Activated effector memory CD4-positive, alpha-beta T cell treated with Interleukin-2 at 50 U/mL for 16 hours (primary cell): Measurements from ENCODE around the gene TMED1.

ENCODE experiments used
- DNase-seq: peaks from one replicate; pipeline ENCODE4 v3.0.0-alpha.2; 2020

TMED1 gene

DNA sequence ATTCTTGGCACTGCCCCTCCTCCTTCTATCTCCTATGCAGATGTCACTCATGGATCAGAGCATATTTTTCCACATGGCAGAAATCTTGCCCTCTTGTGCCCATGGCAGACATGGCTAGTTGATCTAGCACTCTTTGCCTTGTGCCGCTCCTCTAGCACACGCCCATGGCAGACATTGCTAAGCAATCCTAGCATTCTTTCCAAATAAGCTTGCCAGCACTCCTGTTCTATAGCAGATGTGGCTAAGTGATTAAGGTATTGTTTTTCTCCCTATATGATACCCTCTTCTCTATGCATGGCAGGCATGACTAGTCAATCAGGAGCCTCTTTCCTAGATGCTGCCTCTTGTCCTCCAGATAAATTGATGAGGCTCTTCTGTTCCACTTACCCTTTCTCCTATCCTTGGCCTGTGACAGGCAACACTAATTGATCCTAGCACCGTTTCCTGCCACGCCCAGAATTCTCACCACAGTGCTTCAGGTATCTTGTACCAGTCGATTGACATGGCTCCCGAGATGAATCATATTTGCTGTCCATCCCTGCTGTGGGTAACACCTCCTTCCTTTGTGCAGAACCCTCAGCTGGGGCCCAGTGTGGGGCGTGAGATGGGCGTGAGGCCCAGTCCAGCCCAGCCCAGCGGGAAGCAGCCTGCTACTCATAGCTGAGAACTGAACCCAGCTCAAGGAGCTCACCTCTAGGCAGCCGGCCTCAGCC, 26.9 kb downstream of the TMED1 start:
- DNase-seq = peak; percentile 31

DNA sequence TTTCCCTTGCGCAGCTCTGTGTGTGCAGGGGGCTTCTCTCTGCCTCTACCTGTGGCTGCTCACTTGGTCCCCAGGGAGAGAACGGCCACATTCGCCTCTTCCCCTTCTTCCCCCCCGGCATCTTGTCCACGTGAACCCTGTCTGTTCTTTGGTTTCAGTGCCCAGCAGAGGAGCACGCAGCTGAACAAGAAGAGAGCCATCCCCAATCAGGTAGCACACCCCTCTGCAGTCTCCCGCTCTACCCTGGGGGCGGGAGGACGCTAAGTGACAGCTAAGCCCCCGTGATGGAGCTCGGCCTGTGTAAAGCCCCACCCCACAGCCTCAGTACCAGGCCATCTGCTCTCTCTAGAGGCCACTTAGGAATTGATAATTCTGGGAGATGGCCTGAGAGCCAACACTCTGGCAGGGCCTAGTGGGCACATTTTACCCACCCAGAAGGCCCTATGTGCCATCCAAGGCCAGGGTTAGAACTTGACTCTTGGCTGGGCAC, 30.2 kb downstream of the TMED1 start:
- DNase-seq = no peak

DNA sequence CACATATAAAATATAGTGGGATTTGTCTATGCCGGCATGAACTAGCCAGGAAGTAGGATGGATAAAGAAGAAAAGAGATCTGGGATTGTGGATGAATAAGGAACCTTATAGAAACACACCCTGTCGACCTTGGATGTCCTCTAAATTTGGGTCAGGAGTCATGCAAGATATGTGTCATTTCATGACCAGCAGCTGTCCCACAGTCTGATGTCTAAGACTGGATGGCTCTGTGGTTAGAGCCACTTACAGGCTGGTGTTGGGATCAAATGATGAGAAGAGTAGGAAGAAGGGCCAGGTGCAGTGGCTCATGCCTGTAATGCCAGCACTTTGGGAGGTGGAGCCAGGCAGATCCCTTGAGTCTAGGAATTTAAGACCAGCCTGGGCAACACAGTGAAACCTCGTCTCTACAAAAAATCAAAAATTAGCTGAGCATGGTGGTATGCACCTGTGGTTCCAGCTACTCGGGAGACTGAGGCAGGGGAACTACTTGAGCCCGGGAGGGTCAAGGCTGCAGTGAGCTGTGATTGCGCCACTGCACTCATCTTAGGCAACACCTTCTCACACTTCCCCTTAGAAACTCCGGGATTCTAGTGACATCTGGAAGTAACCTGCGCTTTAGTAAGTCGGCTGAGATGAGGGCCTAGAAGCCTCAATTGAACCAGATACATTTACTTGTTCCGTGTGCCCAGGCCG, 30.8 kb downstream of the TMED1 start:
- DNase-seq = no peak

GRCh38 chr19:10803252-10803651, 32.8 kb downstream of the TMED1 start:
- no peak for DNase-seq

DNA sequence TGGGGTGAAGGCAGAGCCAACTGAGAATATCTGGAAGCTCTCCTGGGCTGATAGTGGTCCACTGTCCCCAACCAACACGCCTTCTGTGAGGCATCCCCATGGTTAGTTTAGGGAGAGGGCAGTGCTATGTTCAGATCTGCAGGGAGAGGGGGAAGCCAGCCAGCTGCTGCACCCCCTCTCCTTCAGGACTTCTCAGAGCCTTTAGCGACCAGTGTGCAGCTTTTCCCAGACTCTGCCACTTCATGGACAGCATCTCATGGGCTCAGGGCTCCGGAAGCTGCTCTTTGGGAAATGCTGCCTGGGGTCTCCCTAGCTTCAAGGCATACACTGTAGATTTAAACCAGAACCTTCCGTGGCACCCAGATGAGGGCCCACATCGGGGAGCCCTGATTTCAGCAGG, 33.5 kb downstream of the TMED1 start:
- DNase-seq = no peak

GRCh38 chr19:10800488-10800887, 35.5 kb downstream of the TMED1 start:
- DNase-seq = no peak

DNA sequence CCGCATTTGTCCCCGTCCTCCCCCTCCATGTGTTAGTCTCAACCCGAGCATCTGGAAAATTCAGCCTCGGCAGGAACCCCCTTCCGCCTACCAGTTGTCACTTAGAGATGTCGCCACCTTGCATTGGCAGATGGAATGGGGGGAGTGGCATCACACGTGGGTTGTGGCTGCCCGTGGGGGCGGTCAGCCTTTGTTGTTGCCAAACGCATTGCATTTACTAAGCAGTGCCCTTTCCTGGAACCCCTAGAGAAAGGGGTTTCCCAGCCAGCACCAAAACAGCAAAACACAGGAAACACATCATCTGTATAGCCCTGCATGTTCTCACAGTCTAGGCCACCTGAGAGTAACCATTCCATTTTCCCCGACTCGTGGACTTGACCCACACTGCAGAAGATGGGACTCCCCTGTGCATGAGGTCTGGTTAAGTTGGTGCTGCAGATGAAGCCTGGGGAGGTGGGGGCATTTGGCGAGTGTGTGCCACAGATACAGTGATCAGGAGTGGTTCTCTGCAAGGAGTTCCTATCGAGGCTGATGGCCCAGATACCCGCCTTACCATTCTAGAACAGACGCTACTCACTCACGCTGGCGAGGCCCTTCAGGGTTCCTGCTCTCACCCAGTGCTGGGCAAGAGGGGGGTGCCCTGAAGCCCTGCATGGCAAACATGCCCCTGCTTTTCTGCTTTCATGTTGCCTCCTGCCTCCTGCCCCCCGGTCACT, 38.3 kb downstream of the TMED1 start:
- DNase-seq = peak; percentile 79

- peak; percentile 42 for DNase-seq
Measured at GRCh38 chr19:10797078-10797477, 38.9 kb downstream of the TMED1 start.

- DNase-seq = no peak
Measured at GRCh38 chr19:10796653-10797052, 39.4 kb downstream of the TMED1 start.

DNA sequence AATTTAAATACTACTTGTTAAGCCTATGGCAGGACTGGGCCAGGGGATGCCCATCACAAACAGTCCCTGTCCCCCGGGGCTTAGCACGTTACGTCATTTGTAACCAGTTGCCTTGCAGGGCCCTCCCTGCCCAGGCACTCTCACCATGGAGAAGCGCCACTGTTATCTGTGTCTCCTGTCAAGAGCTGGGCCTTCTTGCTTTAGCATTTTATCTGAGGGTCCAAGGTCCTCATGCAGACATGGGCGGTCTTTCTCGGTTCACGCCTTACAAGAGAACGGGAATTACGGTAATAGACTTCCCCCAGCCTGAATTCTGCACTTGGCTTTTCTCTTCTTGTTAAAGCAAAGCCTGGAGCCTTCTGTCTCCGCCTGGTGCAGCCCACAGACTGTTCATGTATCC, 46.1 kb downstream of the TMED1 start:
- DNase-seq = no peak

DNA sequence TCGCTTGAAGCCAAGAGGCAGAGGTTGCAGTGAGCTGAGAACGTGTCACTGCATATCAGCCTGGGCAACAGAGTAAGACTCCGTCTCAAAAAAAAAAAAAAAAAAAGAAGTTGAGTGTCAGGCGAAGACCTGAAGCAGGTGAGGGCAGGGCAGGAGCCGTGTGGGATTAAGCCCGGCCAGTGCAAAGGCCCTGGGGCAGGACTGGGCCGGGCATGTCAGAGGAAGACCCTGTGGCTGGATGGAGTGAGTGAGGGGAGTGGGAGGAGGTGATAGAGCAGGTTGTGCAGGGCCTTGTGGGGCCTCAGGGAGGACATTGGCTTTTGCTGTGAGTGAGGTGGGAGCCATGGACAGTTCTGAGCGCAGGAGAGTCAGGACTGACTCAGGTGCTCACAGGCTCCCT, 47.9 kb downstream of the TMED1 start:
- DNase-seq = no peak

GRCh38 chr19:10784257-10784656, 51.8 kb downstream of the TMED1 start:
- DNase-seq = no peak

- DNase-seq = no peak
Measured at GRCh38 chr19:10782795-10783194, 53.2 kb downstream of the TMED1 start.
